Activated CD4-positive, alpha-beta T cell treated with anti-CD3 and anti-CD28 coated beads, Interleukin-2, amount 50 U/mL, for 48 hours (primary cell): ENCODE measurements around the gene SOHLH2.

Source experiments
- DNase-seq, 2 experiments: peaks; one replicate each; pipeline ENCODE4 v3.0.0-alpha.2; 2020

The SOHLH2 gene

GRCh38 chr13:36175621-36176020 lies 38.7 kb downstream of the SOHLH2 start:
- no peak for DNase-seq

DNA sequence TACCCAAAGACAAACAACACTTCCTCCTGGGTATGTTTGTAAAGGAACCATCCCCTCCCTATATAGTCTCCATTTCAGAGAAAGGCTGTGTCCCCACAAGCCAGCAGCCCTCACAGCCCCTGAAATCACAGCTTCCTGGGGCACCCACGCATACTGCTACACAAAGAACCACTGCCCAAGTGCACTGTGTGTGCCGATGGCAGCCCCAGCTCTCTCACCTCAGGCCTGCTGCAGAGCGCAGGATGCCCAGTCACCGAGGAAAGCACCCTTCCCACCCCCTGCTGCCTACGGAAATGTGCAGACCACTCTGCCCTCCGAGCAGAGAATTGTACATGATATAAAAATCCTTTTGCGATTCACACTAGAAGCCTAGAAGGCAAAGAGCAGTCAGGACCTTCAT lies 39.4 kb downstream of the SOHLH2 start:
- no peak for DNase-seq

DNA sequence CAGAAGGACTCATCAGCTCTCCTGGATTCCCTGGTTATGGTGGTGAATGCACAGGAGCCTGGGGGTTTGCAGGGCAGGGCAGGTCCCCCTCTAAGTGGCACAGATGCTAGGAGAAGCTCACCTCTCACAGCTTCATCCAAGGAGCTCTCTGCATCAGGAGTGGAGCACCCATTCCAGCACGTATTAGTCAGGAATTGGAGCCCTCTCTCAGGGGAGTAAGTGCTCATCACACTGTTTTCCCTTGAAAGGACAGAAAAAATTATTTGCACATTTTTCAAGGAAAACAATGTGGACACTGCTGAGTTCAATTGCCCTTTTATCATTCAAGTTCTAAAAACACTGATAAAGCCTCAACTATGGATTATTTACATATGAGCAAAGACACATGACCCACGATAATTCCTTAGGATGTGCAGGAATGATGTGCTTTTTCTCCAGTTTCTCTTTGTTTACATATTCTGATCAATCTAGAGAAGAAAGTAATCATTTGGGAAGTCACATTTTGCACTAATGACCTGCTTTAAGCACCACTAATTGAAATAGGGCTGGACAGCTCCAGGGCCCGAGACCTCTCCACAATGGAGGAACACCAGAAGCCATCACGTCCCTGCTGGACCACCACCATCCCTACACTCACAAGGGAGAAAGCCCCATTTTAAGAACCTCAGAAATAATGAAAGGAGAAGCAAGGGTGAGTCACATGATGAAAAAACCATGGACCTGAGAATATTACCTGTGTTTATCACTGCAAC lies 40.6 kb downstream of the SOHLH2 start:
- no peak for DNase-seq

GRCh38 chr13:36166046-36166445 lies 48.3 kb downstream of the SOHLH2 start:
- DNase-seq = no peak

DNA sequence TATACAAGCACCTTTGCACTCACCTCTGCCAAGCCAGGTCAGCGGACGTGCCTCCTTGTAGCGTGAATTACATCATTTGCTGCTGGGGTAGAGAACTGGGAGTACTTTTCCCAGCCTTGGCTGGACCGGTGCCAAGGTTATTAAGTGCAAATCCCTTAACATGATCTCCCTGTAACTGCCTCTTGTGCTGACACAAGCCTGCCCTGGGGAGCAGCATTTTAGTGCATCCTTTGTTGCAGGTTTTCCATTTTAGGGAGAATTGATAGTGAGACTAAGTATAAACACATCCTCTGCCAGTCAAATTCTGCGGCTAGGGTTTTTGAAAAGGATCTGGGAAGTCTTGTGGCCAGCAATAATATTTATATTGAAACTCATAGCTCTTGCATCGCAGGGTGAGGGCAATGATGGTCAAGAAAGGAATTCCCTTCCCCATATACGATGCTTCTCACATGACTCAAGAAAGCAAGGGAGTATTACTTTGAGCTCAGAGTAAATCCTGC lies 50.5 kb downstream of the SOHLH2 start:
- no peak for DNase-seq

GRCh38 chr13:36163286-36163685 lies 51.1 kb downstream of the SOHLH2 start:
- DNase-seq = no peak

GRCh38 chr13:36160297-36160696 lies 54.1 kb downstream of the SOHLH2 start:
- DNase-seq = no peak

DNA sequence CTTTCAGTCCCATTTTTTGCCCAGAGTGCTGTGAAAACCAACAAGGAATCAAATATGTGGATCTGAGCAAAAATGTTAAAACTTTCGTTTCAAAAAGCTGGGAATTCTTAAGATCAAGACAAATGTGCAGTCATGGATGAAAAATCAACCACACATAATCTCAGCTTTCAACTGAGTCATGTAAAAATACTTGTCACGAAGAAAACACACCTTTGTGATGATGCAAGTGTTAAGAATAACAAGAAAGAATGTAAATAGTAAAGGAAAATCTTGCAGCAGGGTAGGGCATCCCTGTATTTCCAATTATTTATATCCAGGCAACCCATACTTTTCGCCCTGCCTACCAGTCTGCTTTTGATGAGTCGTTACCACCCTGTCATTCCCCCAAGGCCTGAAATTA lies 55.7 kb downstream of the SOHLH2 start:
- DNase-seq = no peak

DNA sequence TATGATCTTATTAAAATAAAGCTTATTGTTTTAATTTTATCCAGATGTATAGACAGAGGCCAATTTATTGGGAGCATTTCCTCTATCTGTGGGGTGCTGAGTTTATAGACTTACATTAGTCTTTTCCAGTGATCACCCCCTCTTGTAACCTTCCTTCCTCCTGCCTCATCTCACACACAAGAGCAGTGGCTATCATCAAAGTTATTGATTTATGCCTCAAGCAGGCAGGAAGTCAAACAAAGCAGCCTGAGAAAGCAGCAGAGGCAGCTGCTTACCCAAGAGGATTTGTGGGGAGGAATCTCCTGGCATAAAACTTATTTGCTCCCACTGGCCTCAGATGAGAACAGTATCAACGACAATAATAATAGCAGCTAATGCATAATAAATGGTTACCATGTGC lies 56.9 kb downstream of the SOHLH2 start:
- DNase-seq = no peak

DNA sequence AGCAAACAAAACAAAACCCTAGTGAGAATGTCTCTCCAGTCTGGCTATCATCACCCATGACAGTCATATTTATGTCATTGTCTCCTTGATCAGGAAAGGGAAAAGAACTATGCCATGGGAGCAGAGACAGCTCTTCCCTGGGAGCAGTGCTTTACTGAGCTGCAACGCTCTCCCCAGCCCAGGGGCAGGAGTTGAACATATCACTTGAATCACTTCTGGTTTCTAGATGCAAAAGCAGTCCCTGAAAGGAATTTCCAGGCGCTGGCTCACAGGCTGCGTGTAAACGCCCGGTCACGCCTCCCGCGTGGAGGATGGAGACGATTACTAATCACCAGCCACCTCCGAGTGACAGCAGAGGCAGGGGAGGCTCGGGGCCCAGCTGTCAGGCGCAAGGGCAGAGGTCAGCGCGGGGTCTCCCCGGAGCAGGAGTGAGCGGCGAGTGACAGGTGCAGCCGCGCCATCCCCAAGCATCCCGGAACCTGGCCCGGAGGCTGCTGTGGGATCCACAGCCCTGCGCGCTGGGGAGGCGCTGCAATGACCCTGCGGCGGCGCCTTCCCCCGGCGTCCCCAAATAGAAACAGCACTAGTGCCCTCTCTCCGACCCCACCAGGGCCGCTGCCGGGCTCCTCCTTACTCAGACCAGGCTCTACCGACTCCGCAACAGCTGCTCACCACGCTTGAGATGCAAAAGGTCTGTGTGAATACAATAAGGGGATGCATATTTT lies 59.6 kb downstream of the SOHLH2 start:
- no peak for DNase-seq

- DNase-seq = no peak
These were observed 62.8 kb downstream of the SOHLH2 start for GRCh38 chr13:36151591-36151990.

GRCh38 chr13:36148446-36148845 lies 65.9 kb downstream of the SOHLH2 start:
- DNase-seq = no peak

- DNase-seq = no peak
These were observed 67.0 kb downstream of the SOHLH2 start for GRCh38 chr13:36147330-36147729.

DNA sequence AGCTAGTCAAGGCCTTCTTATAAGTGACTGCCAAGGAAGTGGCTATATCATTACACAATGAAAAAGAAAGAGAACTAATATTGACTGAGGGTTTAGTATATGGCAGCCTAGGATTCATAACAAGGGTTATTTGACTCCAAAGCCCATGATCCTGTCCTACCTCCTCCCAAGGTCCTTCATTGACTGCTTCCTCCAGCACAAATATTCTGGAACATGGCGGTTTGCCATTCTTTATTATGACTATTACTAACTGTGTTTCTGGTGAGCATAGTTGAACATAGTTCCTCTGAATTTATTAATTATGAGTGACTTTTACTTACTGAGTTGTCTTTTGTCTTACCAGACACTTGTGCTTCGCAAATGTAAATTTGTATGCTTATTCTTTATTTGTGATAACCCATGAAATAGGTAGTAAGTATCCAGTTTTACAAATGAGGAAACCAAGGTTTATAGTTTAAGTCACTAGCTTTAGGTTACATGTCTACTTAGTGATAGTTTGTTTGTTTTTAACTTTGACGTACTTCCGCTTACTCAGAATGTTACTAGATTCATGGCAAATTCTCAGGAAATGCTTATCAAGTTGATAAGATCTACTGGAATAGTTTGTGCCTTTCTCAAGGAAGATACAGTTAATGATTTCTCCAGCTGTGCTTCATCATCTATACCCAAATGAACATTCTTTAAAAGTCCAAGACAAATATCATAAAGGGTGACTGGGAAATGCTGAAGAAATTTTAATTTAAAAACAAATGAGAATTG lies 67.7 kb downstream of the SOHLH2 start:
- DNase-seq = no peak

DNA sequence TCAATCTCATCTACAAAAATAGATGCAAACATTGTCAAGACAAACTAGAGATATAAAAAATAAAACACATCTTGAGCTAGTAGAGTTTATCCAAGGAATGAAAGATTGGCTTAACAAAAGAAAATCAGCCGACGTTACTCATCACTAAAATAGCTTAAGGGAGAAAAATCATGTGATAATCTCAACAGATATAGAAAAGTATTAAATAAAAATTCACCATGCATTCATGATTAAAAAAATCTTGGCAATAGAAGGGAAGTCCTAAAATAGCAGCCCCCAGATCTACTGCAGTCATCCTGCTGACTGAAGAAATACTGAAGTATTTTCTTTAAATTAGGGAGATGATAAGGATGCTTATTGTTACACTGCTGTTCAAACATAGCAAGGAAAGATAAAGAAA lies 70.6 kb downstream of the SOHLH2 start:
- DNase-seq = no peak

- DNase-seq = no peak
These were observed 71.6 kb downstream of the SOHLH2 start for GRCh38 chr13:36142735-36143134.

DNA sequence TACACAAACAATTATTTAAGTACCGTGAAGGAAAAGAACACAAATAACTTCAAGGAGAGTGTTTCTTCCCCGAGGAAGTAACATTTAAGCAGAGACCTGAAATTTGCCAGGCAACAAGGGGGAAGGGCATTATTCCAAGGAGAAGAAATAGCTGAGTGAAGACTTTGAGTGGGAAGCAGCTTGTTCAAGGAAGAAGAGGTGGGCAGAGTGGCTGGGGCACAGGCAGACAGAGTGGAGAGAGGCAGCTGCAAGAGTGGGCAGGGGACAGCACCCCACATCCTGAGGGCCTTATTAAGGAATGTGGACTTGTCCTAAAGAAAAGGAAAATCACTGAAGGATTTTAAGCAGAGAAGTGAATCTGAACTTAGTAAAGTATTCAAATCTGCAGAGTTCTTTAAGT lies 78.5 kb downstream of the SOHLH2 start:
- DNase-seq = no peak

- DNase-seq = no peak
These were observed 79.7 kb downstream of the SOHLH2 start for GRCh38 chr13:36134632-36135031.

GRCh38 chr13:36133950-36134626 lies 80.3 kb downstream of the SOHLH2 start:
- no peak for DNase-seq

- no peak for DNase-seq
These were observed 82.0 kb downstream of the SOHLH2 start for GRCh38 chr13:36132376-36132775.

- no peak for DNase-seq
These were observed 82.4 kb downstream of the SOHLH2 start for GRCh38 chr13:36131931-36132297.

- no peak for DNase-seq
These were observed 83.0 kb downstream of the SOHLH2 start, which contains the start of gene DCLK1 for GRCh38 chr13:36131222-36131930. Gene DCLK1 (minus strand): TSS chr13:36131382.
